K562 (cell line): ENCODE measurements around the gene MRPS6. TPM values are rescaled to one million over a fixed set of nuclear protein-coding genes. Genes with fewer than 3 reads are reported as not detected.
A peak's percentile ranks its signal among the peaks of the same experiment; 100 is the strongest.

ENCODE experiments used
- ARHGAP35 ChIP-seq: fragments of 450-650 bp; IDR thresholded peaks from 2 replicates; pipeline ENCODE4 v1.6.1; 2018; ENCODE audit not compliant: partially characterized antibody
- CEBPB ChIP-seq: fragments of 450-650 bp; IDR thresholded peaks from 2 replicates; pipeline ENCODE4 v1.6.1; 2016; ENCODE audit warnings: missing genetic modification characterization, missing compliant biosample characterization
- CEBPG ChIP-seq, 3 experiments: fragments of 200-800 bp in 1 of 3; sonication (Bioruptor generic) in 1 of 3; sonication (generic) in 1 of 3; formaldehyde crosslinking in 1 of 3; IDR thresholded peaks in 2 of 3; conservative IDR thresholded peaks in 1 of 3; 2 replicates each; pipeline versions ENCODE4 v1.6.1 to v1.8.0; 2016 to 2022; ENCODE audit warnings: missing compliant biosample characterization in 2 of 3, missing genetic modification characterization in 2 of 3, mild to moderate bottlenecking in 1 of 3, missing genetic modification reagents in 1 of 3
- CTBP1 ChIP-seq: fragments of 450-650 bp; IDR thresholded peaks from 2 replicates; pipeline ENCODE4 v1.6.1; 2016; ENCODE audit warnings: borderline replicate concordance
- L3MBTL2 ChIP-seq: fragments of 450-650 bp; IDR thresholded peaks from 2 replicates; pipeline ENCODE4 v1.6.1; 2016; ENCODE audit warnings: mild to moderate bottlenecking, moderate library complexity
- MBD1 ChIP-seq: fragments of 250-450 bp; sonication (Bioruptor Pico); IDR thresholded peaks from 2 replicates; pipeline ENCODE4 v1.8.0; 2022; ENCODE audit warnings: inconsistent platforms
- RCOR1 ChIP-seq, 2 experiments: IDR thresholded peaks; 2 replicates each; pipeline ENCODE4 v1.6.1; 2012; ENCODE audit warnings: low read depth in 2 of 2, low read length in 2 of 2, borderline replicate concordance in 1 of 2, improper control_type of control experiment in 1 of 2
- SNIP1 ChIP-seq: fragments of 450-650 bp; IDR thresholded peaks from 2 replicates; pipeline ENCODE4 v1.7.1; 2017; ENCODE audit warnings: low read depth, mild to moderate bottlenecking
- STAG1 ChIP-seq: sonication (generic); formaldehyde crosslinking; IDR thresholded peaks from 2 replicates; pipeline ENCODE4 v1.5.0; 2020; ENCODE audit warnings: missing genetic modification reagents, borderline replicate concordance
- polyA plus RNA-seq, 8 experiments: library from polyadenylated mRNA; depleted of rRNA in 4 of 8; stranded (reverse) in 5 of 8; unstranded in 3 of 8; fragments of >200 nt; fragmentation: Nextera tagmentation in 2 of 8; fragmentation: Illumina TruSeq in 1 of 8; extraction: Ambion mirVana in 2 of 8; extraction: Trizol in 1 of 8; gene quantifications; 2 replicates each; pipeline versions ENCODE4 v1.2.1 to v1.2.3, GENCODE V29; 2011 to 2014; ENCODE audit warnings: inconsistent platforms in 1 of 8, missing spikeins in 1 of 8
- total RNA-seq, 7 experiments: library from RNA; depleted of rRNA in 6 of 7; stranded (reverse); fragments of >200 nt in 6 of 7; fragmentation: Illumina TruSeq in 2 of 7; extraction: Trizol in 2 of 7; gene quantifications; 2 replicates each; pipeline versions ENCODE4 v1.2.1 to v1.2.3, GENCODE V29; 2011 to 2021; ENCODE audit warnings: low replicate concordance in 1 of 7

The MRPS6 gene
- total and polyA plus RNA-seq, 9 of the 15 experiments (the other 6 are each of a cell fraction or from before 2014, with no cell fraction given), result 26.1 to 72.0 (median 39.3) TPM

- peak; percentile 63; the same call in 1 of the 2 replicates for TF ChIP-seq CEBPG (CRISPR knock-in tag; IDR thresholded peaks at IDR 0.05)
- peak in 1 of 2 experiments; percentile 49; a peak in 1 of 4 replicates for TF ChIP-seq CEBPG (tag; conservative IDR thresholded peaks at IDR 0.05 in 1 of 2, IDR thresholded peaks at IDR 0.05 in 1 of 2)
- TF ChIP-seq ARHGAP35, result no peak
- TF ChIP-seq MBD1 (CRISPR knock-in tag), result no peak
- 0 out of 4 replicates have a peak, but pooled peaks of 1 of the 2 experiments have one; percentile 21 for TF ChIP-seq RCOR1 (IDR thresholded peaks at IDR 0.05; ENCODE audit: borderline replicate concordance in 1 of 2, low read depth in 2 of 2, low read length in 2 of 2)
- peak; percentile 39; the same call in 1 of the 2 replicates for TF ChIP-seq CEBPB (tag)
- TF ChIP-seq STAG1, result no peak
- peak; percentile 25; the same call in 1 of the 2 replicates for TF ChIP-seq L3MBTL2
- no peak for TF ChIP-seq SNIP1
- no peak; the same call in 1 of the 2 replicates for TF ChIP-seq CTBP1
Measured at GRCh38 chr21:34189506-34189905, 116.1 kb downstream of the MRPS6 start (continued).
